ENCODE results near the gene BABAM1.

DNA sequence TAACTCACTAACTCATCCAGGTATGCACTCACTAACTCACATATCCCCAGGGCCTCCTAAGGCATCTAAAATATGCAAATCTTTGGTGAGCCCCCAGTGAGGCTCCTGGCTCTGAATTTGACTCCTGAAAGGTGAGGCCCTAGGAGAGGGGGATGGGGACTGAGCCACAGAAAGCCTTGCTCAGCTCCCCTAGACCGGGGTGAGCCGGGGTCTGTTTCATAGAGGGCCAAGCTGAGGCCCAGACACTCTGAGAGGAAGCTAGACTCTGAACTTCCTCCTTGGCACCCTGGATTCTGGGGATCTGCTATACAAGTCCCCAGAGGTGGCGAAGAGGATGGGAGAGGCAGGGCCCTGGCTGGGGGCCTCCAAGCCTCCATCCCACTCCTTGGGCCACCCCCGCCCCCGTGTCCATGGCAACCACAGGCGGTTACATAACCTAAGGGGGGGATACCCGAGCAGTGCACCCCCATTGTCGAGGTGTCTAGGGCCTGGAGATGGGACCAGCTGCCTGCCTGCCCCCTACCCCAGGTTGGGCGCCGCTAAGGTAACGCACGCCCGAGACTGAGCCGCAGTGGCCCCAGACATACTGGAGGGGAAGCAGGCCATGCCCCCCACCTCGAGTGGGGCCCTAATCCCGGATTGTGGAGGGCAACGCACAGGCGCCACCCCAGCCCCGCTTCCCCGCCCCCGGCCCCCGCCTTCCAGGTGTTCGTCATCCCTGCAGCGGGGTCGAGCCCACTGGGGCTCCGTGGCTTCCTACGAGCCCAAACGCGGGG lies 35.3 kb downstream of the BABAM1 start:
- TF ChIP-seq POLR2AphosphoS5 (IDR thresholded peaks at IDR 0.05; ENCODE audit: insufficient read depth in 1 of 2, low read depth in 1 of 2) (no peak), POLR2A (IDR thresholded peaks at IDR 0.05) (no peak)
- TF ChIP-seq, protein P1, sequence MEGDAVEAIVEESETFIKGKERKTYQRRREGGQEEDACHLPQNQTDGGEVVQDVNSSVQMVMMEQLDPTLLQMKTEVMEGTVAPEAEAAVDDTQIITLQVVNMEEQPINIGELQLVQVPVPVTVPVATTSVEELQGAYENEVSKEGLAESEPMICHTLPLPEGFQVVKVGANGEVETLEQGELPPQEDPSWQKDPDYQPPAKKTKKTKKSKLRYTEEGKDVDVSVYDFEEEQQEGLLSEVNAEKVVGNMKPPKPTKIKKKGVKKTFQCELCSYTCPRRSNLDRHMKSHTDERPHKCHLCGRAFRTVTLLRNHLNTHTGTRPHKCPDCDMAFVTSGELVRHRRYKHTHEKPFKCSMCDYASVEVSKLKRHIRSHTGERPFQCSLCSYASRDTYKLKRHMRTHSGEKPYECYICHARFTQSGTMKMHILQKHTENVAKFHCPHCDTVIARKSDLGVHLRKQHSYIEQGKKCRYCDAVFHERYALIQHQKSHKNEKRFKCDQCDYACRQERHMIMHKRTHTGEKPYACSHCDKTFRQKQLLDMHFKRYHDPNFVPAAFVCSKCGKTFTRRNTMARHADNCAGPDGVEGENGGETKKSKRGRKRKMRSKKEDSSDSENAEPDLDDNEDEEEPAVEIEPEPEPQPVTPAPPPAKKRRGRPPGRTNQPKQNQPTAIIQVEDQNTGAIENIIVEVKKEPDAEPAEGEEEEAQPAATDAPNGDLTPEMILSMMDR (IDR thresholded peaks at IDR 0.05) = no peak

Data from vagina (tissue), 2 donors.